Stomach (tissue), 9 donors: Measurements from ENCODE around the gene ANKRD55. TPM values are rescaled to one million over a fixed set of nuclear protein-coding genes. Genes with fewer than 3 reads are reported as not detected.

ENCODE experiments used
- DNase-seq, 2 donors: peaks; one replicate each; pipeline versions ENCODE4 v3.0.0 to v3.0.0-alpha.2; 2013 to 2019
- H3K27ac ChIP-seq, 5 donors: fragments of 200-600 bp in 4 of 5; sonication (generic) in 4 of 5; one replicate each; pipeline ENCODE4 v1.5.1; 2013 to 2019; ENCODE audit warnings: mild to moderate bottlenecking in 1 of 5, moderate library complexity in 1 of 5
- H3K27me3 ChIP-seq, 3 donors: fragments of 200-600 bp; sonication (generic); one replicate each; pipeline ENCODE4 v1.5.1; 2017 to 2019; ENCODE audit warnings: mixed run types in 1 of 3
- H3K36me3 ChIP-seq, 4 donors: fragments of 200-600 bp; sonication (generic); 1 replicate in 3 of 4; 2 replicates in 1 of 4; pipeline ENCODE4 v1.5.1; 2016 to 2019
- H3K4me1 ChIP-seq, 4 donors: fragments of 200-600 bp; sonication (generic); one replicate each; pipeline ENCODE4 v1.5.1; 2016 to 2019
- H3K4me3 ChIP-seq, 4 donors: fragments of 200-600 bp; sonication (generic) in 3 of 4; one replicate each; pipeline ENCODE4 v1.5.1; 2016 to 2019; ENCODE audit warnings: mild to moderate bottlenecking in 1 of 4
- H3K9me3 ChIP-seq, 4 donors: fragments of 200-600 bp; sonication (generic); one replicate each; pipeline ENCODE4 v1.5.1; 2016 to 2019
- EP300 ChIP-seq: sonication (generic); formaldehyde crosslinking; IDR thresholded peaks from one replicate; pipeline ENCODE4 v1.6.1; 2017; ENCODE audit warnings: antibody characterized with exemption
- POLR2A ChIP-seq, 4 donors: fragments of 450-650 bp; IDR thresholded peaks; one replicate each; pipeline ENCODE4 v1.6.1; 2016; ENCODE audit warnings: antibody characterized with exemption in 4 of 4, control low read depth in 2 of 4, mild to moderate bottlenecking in 1 of 4, moderate library complexity in 1 of 4
- POLR2AphosphoS5 ChIP-seq, 3 donors: sonication (generic); formaldehyde crosslinking; IDR thresholded peaks; one replicate each; pipeline ENCODE4 v1.6.1; 2016; ENCODE audit warnings: antibody characterized with exemption in 3 of 3
- WGBS, 5 donors: extraction: QIAGEN DNeasy Blood & Tissue Kit in 3 of 5; methylation state at CpG; one replicate each; pipeline versions ENCODE4 v1.1.5 to v1.1.7; 2013 to 2018; 5-methylcytosine and 5-hydroxymethylcytosine counted together
- intact Hi-C: fragments of 100-400 bp; cut with DNase I; formaldehyde crosslinking; loops from one replicate; pipeline ENCODE4 v1.15.1; 2023; ENCODE audit warnings: low total_unique reads
- polyA plus RNA-seq, 3 donors: library from polyadenylated mRNA; stranded (reverse); fragments of 200-250 nt; gene quantifications; one replicate each; pipeline ENCODE4 v1.2.3, GENCODE V29; 2013
- total RNA-seq, 5 donors: library from RNA; depleted of rRNA; stranded (reverse); fragments of >200 nt; gene quantifications; one replicate each; pipeline versions ENCODE4 v1.1.0 to v1.2.3, GENCODE V29; 2014 to 2016
- TF ChIP-seq, protein P1 (sequence below), 7 experiments: fragments of 450-650 bp in 4 of 7; fragments of 200-600 bp in 3 of 7; sonication (generic) in 3 of 7; IDR thresholded peaks; one replicate each; pipeline ENCODE4 v1.5.1; 2016 to 2019; ENCODE audit warnings: antibody characterized with exemption in 7 of 7, control low read depth in 2 of 7, mild to moderate bottlenecking in 1 of 7
- donor health status: healthy with polysubstance abuse.
- donor health status: Bipolar disorder and iron deficiency.
- donor health status: healthy.

The ANKRD55 gene
- total and polyA plus RNA-seq, 8 donors = 0.08 to 0.18 TPM; not detected in 6

GRCh38 chr5:56145106-56145505, 88.0 kb downstream of the ANKRD55 start:
- H3K4me1 ChIP-seq = peaks cover 0 to 17% (median 5%) of the 10 kb centered on the region in 4 donors
- DNase-seq = no peak
- no peaks in the 10 kb centered on the region for H3K36me3 ChIP-seq
- no peak overlapping the region for H3K4me3 ChIP-seq
- no peak for TF ChIP-seq POLR2A (IDR thresholded peaks at IDR 0.05)
- no peak for TF ChIP-seq POLR2AphosphoS5 (IDR thresholded peaks at IDR 0.05)
- TF ChIP-seq, protein P1, sequence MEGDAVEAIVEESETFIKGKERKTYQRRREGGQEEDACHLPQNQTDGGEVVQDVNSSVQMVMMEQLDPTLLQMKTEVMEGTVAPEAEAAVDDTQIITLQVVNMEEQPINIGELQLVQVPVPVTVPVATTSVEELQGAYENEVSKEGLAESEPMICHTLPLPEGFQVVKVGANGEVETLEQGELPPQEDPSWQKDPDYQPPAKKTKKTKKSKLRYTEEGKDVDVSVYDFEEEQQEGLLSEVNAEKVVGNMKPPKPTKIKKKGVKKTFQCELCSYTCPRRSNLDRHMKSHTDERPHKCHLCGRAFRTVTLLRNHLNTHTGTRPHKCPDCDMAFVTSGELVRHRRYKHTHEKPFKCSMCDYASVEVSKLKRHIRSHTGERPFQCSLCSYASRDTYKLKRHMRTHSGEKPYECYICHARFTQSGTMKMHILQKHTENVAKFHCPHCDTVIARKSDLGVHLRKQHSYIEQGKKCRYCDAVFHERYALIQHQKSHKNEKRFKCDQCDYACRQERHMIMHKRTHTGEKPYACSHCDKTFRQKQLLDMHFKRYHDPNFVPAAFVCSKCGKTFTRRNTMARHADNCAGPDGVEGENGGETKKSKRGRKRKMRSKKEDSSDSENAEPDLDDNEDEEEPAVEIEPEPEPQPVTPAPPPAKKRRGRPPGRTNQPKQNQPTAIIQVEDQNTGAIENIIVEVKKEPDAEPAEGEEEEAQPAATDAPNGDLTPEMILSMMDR (IDR thresholded peaks at IDR 0.05) = no peak
- no peak for TF ChIP-seq EP300
- intact Hi-C loops = no loop called here
- H3K27ac ChIP-seq = no peak overlapping the region
- no peaks in the 10 kb centered on the region for H3K27me3 ChIP-seq
- no peaks in the 10 kb centered on the region for H3K9me3 ChIP-seq
- 53 to 67% (median 61%) methylated on average over 1 of the region's 1 CpG for WGBS, 5 donors

DNA sequence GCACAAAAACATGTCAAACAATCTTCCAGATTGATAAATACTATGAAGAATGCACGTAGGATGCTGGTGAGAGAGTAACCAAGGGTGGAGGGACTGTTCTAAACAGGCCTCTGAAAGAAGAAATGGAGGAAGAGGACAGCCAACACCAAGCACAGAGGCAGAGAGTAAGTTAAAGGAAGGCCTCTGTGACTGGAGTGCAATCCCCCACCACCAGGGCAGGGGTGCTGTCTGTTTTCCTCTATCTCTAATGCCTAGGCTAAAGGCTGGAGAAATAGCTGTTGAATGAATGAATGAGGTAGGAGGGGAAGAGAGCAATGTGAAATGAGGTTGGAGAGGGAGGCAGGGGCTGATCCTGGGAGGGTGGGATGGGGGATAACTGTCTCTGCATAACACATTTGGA, 88.9 kb downstream of the ANKRD55 start:
- TF ChIP-seq POLR2A (IDR thresholded peaks at IDR 0.05) (no peak), EP300 (no peak), POLR2AphosphoS5 (IDR thresholded peaks at IDR 0.05) (no peak)
- TF ChIP-seq, protein P1 (IDR thresholded peaks at IDR 0.05) = no peak
- Histone ChIP-seq H3K4me1 (peaks cover 0 to 17% (median 5%) of the 10 kb centered on the region in 4 donors), H3K4me3 (no peak overlapping the region), H3K9me3 (no peaks in the 10 kb centered on the region), H3K27ac (no peak overlapping the region), H3K27me3 (no peaks in the 10 kb centered on the region), H3K36me3 (no peaks in the 10 kb centered on the region)
- intact Hi-C loops = no loop called here
- WGBS, 5 donors = 82 to 95% (median 92%) methylated on average over 1 of the region's 1 CpG
- no peak for DNase-seq

DNA sequence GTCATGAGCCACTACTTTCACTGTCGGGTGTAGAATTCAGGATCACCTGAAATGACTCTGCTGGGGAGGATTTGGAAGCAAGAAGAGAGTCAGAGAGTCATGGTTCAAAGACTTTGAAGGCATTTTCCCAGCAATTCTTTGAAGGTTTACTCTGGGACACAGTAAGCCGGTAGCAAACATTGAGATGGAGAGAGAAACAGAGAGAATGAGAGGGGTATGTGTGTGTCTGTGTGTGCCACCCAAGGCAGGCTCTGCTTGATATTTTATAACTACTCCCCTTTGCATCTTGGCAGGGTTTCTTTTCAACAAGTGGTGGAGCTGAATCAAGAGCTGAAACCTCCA, 89.8 kb downstream of the ANKRD55 start:
- no peak for DNase-seq
- Histone ChIP-seq H3K36me3 (no peaks in the 10 kb centered on the region), H3K4me3 (no peak overlapping the region), H3K4me1 (peaks cover 0 to 15% (median 5%) of the 10 kb centered on the region in 4 donors), H3K27ac (peak overlapping the region in 1 of 5 donors; percentile 9), H3K9me3 (no peaks in the 10 kb centered on the region), H3K27me3 (no peaks in the 10 kb centered on the region)
- 65 to 84% (median 76%) methylated on average over 2 of the region's 2 CpGs for WGBS, 5 donors
- intact Hi-C loops = no loop called here
- TF ChIP-seq, protein P1 (IDR thresholded peaks at IDR 0.05) = no peak
- TF ChIP-seq EP300 = no peak
- TF ChIP-seq POLR2AphosphoS5 (IDR thresholded peaks at IDR 0.05) = no peak
- no peak for TF ChIP-seq POLR2A (IDR thresholded peaks at IDR 0.05)

GRCh38 chr5:56142614-56143372, 90.3 kb downstream of the ANKRD55 start:
- peak overlapping the region in 1 of 5 donors; percentile 9 for H3K27ac ChIP-seq
- no peaks in the 10 kb centered on the region for H3K36me3 ChIP-seq
- H3K9me3 ChIP-seq = no peaks in the 10 kb centered on the region
- H3K4me3 ChIP-seq = no peak overlapping the region
- intact Hi-C loops = no loop called here
- WGBS, 5 donors = 44 to 66% (median 54%) methylated on average over 5 of the region's 5 CpGs
- H3K27me3 ChIP-seq = no peaks in the 10 kb centered on the region
- H3K4me1 ChIP-seq = peaks cover 0 to 9% (median 5%) of the 10 kb centered on the region in 4 donors
- TF ChIP-seq EP300 = no peak
- TF ChIP-seq, protein P1 (IDR thresholded peaks at IDR 0.05) = no peak
- TF ChIP-seq POLR2AphosphoS5 (IDR thresholded peaks at IDR 0.05) = no peak
- TF ChIP-seq POLR2A (IDR thresholded peaks at IDR 0.05) = no peak
- DNase-seq = peak in 1 of 2 donors; percentile 75
